GM12873 (cell line): Measurements from ENCODE around the gene RIMBP2.

Experiments
- CTCF ChIP-seq: IDR thresholded peaks from 2 replicates; pipeline ENCODE4 v1.5.1; 2012; ENCODE audit warnings: low read depth, mild to moderate bottlenecking, moderate library complexity, low read length, control low read depth; ENCODE audit not compliant: insufficient read depth; ENCODE audit errors: missing control alignments

The RIMBP2 gene

GRCh38 chr12:130540376-130540775 lies 175.7 kb downstream of the RIMBP2 start:
- TF ChIP-seq CTCF = no peak

GRCh38 chr12:130538343-130539095 lies 177.6 kb downstream of the RIMBP2 start:
- no peak for TF ChIP-seq CTCF

- TF ChIP-seq CTCF = no peak
Measured at GRCh38 chr12:130537655-130538054, 178.4 kb downstream of the RIMBP2 start.

GRCh38 chr12:130537051-130537450 lies 179.0 kb downstream of the RIMBP2 start:
- no peak for TF ChIP-seq CTCF

DNA sequence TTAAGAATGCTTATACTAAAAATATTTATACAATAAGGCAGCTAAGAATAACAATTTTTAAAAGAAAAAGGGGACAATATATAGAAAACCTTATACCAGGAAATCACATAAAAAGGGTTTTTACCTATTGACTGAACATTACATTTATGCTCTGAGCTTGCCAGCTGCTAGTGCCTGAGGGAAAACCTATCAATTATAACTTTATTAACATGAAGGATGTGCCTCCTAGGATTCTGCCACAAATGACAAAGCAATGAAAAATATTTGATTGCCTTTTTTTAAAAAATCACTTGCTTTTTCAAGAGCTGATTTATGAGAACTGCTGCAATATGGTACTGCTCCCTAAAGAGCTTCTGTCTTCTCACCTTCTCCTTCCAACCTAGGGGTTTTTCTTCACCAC lies 185.7 kb downstream of the RIMBP2 start:
- TF ChIP-seq CTCF = no peak

GRCh38 chr12:130529781-130530180 lies 186.3 kb downstream of the RIMBP2 start:
- no peak for TF ChIP-seq CTCF

DNA sequence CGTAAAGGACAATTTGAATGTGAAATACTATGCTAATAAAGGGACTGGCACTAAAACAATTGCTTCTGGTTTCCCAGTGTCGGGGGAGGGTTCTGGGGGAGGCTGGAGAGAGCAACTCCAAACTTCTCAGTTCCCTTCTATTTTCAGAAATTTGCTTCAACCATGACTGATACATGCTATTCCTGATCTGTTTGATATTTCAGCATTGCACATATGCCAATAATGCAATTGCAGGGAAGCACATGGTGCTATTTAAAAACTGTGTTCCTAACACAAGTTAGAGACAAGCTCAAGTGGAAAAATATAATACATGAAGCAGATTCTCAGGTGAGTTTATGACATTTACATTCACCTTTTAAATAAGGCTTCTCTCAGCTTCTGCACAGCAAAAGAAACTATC lies 188.9 kb downstream of the RIMBP2 start:
- no peak for TF ChIP-seq CTCF

DNA sequence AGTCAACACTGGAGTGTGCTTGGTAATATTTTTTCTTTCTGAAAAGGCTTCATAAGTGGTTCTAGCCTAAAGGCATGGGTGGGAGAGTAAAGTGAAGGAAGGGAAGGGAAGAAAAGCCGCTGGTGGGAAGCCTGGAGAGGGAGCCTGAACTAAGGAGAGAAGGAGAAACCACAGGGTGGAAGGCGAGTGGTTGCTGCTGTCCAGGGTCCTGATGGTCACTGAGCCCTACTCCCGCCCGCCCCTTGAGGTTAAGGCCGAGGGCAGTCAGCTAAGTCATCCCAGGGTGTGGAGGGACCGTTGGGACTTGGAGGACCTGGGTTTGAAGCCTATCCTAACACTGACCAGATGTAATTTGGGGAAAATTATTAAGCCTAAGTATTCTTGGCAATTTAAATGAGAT lies 189.3 kb downstream of the RIMBP2 start:
- no peak for TF ChIP-seq CTCF
